Hepatic stellate cell (primary cell): ENCODE measurements around the gene RYR1.
"Not testable (repeated sequence)": the region's sequence is repeated elsewhere in the genome, so short reads cannot be mapped to it uniquely, and the experiment has no call there.

Source experiments
- DNase-seq: peaks from one replicate; pipeline ENCODE4 v3.0.0; 2011; ENCODE audit warnings: low spot score

The RYR1 gene

DNA sequence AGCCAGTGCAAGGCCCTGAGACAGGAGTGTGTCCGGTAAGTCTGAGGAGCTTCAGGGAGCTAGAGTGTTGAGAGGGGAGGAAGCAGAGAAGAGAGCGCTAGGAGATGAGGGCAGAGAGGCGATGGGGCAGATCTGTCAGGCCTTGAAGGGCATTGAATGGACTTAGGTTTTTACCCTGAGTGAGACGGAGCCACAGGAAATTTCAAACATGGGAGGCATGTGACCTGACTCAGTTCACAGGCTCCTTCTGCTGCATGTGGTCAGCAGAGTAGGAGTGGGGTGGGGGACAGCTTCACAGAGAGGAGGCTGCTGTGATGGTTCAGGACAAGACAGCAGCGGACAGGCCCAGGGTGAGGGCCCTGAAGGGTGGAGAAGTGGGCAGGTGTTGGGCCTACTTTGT lies 33.1 kb upstream of the RYR1 start:
- no peak for DNase-seq

DNA sequence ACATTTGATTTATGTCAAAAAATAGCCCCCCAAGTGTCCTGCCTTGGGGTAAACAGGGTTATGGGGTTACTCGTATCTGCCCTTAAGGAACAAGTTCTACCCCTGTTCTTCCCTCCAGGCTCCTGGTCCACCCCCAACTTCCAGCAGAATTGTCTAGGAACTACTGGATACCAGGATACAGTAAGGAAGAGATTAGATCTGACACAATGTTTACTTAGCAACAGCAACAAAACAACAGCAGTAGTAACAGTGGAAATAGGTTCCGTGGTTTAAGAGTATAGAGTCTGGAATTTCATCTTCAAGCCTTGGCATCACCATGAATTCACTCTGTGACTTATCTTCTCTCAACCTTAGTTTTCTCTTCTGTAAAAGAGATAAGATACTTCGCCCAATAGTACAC lies 32.3 kb upstream of the RYR1 start:
- DNase-seq = no peak

DNA sequence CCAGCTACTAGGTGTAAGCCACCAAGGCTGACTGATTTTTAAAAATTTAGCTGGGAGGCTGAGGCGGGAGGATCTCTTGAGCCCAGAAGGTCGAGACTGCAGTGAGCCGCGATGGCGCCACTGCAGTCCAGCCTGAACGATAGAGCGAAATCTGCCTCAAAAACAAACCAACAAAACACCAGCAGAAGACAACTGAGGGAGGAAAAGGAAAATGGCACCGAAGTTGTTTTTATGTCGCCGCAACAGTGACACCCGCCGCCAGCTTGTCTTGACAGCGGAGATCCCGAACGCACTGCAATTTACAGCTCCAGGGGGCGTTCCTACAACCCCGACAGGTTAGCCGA lies 30.9 kb upstream of the RYR1 start:
- DNase-seq = no peak

DNA sequence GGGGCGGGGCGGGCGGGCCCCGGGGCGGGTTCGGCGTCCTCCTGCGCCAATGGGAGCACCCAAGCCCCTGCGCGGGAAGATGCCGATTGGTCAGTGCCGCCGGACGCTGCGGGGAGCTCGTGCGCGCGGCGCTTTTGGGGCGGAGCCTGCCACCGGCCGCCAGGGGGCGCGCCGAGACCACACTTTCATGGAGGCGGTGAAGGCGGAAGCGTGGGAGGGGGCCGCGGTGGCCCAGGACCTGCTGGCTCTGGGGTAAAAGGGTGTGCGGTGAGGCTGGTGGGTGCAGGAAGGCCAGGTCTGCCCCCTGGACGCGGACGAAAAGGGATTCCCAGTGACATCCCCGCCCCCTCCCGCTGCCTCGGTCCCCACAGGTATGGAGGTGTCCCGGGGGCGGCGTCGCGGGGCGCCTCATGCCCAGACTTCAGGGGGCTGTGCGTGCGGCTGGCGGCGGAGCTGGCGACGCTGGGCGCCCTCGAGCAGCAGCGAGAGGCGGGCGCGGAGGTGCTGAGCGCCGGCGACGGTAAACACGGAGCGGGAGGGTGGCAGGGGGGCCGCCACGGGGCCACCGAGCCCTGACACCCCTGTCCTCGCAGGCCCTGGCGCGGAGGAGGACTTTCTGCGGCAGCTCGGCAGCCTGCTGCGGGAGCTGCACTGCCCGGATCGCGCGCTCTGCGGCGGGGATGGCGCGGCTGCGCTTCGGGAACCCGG lies 30.4 kb upstream of the RYR1 start, which contains the start of gene FAM98C:
TSS of gene FAM98C (plus strand) at position 127 of the 708 bp plus-strand sequence. CDS start at position 188, 61 bp downstream.
- DNase-seq = peak; percentile 100

DNA sequence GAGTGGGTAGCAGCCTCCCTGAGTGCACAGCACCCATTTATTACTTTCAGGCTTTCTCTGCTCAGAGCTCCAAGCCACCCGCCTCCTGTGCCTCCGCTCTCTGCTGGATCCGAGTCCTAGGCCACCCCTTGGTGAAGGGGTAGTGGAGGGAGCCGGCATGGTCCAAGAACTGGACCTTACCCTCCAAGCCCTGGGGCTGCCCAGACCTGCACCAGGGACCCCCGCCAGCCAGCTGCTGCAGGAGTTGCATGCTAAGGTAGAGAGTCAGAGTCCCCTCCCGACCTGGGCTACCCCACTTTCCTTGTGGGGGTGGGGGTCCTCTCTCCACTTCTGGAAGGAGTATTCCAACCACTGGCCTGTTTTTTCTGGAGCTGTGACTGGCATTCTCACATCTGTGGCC lies 28.6 kb upstream of the RYR1 start:
- no peak for DNase-seq

DNA sequence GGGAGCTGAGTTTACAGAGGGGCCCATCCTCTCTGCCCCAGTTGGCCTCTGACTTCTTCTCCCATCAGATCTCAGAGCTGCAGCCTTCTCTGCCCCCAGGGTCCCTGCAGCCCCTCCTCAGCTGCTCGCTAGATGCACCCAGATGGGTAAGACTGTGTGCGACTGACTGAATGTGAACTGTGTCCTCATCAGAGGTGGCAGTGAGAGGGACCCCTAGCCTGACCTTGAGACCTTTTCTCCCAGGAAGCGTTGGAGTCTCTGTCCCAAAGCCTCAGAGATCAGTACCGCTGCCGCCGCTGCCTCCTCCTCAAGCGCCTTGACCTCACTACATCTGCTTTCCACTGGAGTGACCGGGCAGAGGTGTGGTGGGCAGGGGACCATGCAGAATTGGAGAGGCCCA lies 28.2 kb upstream of the RYR1 start:
- DNase-seq = no peak

DNA sequence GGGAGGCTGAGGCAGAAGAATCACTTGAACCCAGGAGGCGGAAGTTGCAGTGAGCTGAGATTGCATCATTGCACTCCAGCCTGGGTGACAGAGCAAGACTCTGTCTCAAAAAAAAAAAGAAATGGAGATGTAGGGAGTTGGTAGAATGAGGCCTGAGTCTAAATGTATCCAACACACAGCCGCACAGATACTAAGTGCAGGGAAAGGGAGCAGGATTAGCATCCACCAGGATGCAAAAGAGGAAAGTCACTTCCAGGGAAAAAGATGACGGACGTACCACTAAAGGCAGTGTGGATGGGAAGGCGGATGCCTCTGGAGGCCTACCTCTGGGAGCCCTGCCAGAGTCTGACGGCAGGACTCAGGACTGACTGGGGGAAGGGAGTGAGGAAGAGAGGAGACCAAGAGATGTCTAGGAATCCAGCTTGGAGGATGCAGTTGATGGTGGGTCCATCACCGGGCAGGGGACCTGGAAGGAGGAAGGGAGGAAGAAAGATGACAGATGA lies 23.8 kb upstream of the RYR1 start:
- DNase-seq = peak; percentile 50

DNA sequence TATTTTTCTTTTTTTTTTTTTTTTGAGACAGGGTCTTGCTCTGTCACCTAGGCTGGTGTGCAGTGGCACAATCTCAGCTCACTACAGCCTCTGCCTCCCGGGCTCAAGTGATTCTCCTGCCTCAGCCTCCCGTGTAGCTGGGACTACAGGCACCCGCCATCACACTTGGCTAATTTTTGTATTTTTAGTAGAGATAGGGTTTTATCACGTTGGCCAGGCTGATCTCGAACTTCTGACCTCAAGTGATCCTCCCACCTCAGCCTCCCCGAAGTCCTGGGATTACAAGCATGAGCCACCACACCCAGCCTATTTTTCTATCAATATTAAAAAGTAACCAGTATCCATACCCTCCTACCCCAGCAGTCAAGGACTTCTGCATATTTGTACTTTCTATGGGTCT lies 23.1 kb upstream of the RYR1 start:
- not testable (repeated sequence) for DNase-seq

DNA sequence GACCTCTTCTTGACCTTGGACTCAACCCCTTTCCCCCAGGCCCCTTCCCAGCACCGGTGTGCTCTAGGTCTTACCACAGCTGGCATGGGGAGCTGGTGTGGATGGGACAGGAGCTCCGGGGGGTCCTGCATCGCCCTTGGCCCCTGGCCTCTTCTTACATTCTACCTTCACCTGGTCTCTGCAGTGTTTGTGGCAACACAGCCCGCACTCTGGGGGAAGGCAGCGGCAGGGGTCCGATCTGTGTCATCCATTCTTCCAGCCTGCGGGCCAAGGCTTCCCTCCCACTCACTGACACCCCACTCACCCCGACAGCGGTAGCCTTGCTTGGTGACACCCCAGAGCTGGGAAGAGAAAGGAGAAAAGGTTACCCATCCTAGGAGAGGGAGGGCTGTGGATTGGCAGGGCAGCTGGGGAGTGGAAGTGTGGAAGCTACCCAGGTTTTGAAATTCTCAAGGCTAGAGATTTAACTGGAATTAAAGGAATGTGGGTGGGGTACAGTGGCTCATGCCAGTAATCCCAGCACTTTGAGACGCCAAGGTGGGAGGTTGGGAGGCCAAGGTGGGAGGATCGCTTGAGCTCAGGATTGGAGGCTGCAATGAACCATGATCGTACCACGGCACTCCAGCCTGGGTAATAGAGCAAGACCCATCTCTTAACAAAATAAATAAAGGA lies 22.3 kb upstream of the RYR1 start:
- DNase-seq = no peak

DNA sequence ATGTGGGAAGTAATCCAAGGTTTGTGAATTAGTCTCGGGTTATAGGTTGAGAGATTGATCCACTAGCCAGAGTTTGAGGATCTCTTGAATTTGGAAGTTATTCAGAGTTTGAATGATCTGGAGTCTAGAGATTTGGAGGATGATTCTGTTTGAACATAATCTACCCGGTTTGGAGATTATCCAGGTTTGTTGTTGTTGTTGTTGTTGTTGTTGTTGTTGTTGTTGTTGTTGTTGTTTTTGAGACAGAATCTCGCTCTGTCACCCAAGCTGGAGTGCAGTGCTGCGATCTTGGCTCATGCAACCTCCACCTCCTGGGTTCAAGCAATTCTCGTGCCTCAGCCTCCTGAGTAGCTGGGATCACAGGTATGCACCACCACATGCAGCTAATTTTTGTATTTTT lies 21.6 kb upstream of the RYR1 start:
- DNase-seq = not testable (repeated sequence)

DNA sequence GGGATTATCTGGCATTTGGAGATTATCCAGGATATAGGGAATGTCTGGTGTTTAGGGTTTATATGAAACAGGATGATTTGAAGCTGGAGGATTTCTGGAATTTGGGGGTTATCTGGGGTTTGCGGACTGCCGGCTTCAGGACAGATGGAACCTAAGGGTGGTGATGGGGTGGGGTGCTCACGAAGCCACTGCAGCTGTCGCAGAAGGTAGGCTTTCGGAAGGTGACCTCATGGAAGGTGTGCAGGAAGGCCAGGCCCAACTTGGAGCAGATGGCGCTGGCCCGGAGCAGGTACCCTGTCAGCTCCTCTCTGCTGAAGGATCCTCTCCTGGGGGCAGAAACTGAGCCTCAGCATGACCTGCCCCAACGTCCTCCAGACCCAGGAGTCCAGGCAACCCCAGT lies 21.0 kb upstream of the RYR1 start:
- no peak for DNase-seq

DNA sequence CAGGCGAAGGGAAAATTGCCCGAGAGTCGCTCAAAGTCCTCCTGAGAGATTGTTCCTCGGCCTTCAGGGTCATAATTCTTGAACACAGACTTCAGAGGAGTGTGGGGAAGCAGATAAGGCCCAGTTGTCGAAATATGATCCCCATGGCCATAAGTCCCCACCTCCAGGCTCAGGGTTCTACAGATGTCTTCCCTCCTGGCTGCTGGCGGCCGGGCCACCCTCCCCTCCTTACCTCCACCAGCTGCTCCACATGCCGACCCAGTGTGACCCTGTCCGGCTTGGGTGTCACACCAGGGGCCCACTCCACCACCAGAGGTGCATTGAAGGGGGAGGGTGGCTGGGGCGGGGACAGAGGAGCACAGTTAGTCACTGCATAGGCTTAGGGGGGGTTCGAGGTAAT lies 20.5 kb upstream of the RYR1 start:
- DNase-seq = no peak

DNA sequence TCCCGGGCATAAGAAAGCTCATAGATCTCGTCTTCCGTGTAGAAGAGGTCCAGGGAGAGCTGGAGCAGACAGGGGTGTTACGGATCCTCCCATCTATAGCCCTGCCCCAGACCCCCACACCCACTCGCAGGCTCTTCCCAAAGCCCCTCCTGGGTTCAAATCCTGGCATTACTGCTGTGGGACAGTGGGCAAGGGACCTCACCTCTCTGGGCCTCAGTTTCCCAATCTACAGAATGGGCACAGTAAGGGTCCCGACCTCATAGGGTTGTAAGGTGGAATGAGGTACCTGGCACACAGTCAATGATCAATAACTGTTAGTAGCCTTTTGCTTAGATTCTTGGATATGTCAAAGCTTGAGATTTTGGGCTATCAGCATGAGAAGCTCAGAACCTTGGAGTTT lies 20.1 kb upstream of the RYR1 start:
- DNase-seq = no peak

DNA sequence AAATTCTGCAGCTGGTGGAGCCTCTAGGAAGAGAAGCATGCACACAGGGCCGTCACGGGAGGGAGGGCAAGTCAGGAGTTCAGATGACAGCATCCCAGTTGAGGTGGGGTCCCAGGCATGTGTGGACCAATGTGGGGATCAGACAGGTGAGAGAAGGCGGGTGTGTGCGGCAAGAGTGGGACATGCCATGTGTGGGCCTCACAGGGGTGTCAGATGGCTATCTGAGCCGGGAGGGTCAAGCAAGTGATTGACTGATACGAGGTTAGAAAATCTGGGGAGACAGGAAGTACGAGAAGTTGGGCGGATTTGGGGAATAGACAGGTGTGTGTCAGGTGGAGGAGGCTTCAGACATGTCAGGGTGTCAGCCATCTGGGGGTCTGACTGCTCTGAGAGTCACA lies 16.3 kb upstream of the RYR1 start:
- DNase-seq = no peak

DNA sequence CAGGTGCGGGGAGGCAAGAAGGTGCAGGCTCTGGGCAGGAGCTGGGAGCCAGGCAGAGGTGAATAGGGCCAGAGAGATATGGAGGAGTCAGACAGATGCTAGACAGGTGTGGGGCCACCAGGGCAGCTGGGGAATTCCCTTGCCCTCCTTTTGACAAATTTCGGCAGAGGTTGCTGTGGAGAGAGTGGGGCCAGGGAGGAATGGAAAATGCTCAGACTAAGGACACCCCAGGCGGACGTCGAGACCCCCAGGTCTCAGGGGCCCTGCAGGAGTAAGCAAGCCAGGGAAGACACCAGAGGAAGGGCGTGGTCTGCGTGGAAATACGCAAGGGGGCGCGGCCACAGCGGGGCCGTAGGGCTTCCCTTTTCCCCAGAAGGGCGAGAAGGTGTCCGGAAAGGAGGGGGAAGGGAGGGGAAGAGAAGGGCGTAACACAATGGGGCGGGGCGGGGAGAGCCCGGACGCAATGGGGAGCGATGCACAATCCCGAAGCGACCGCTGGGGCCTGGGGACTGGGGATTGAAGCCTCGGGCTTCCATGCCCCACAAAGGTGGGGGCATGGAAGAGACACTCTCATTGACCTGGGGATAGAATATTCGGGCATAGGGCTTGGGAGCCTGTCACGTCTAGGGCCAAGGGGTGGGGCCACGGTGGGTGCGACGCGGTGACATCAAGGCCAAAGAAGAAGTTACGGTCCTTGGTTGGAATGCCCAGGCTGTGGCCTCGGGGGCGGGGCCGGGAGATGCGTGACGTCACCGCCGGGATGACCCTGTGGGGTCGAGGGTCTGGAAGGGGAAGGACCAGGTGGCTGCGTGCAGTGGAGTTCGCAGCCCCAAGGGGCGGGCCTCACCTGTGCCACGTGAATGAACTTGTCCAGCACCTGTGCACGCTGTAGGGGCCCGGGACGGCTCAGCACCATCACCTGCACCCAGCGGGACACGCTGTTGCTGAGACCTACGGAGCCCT lies 15.7 kb upstream of the RYR1 start:
- no peak for DNase-seq

DNA sequence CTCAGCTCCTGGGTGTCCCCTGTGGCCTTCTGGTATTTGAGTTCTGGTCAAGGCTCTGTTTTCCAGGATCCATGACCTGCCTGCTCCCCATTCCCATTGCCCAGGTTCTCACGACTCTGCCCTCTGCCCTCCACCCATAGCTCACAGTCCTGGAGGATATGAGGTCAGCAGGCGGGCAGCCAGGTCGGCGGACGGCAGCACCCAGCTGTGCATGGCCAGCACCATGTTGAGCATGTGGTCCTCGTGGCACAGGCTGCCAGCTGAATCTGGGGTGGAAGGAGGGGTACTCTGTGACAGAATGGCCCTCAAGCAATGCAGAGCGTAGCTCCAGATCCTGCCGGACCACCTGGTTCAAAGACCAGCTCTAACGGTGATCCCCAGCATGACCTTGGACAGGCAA lies 12.6 kb upstream of the RYR1 start:
- no peak for DNase-seq

DNA sequence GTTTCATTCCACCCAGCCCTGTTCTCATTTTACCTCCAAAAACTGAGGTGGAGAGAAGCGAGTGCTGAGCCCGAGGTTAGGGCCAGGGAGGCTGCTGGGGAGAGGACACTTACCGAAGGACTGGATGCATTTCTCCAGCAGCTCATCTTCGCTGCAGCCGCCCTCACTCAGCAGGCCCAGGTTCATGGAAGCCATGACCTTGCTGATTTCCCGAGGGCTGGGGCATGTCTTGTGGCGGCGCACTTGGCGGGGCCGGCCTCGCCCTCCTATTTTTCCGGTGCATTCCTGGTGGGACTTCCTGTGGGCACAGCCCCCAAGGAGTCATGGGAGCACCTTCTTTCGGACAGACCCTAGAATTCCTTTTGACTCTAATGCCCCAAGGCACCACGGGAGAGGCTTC lies 11.6 kb upstream of the RYR1 start:
- no peak for DNase-seq

DNA sequence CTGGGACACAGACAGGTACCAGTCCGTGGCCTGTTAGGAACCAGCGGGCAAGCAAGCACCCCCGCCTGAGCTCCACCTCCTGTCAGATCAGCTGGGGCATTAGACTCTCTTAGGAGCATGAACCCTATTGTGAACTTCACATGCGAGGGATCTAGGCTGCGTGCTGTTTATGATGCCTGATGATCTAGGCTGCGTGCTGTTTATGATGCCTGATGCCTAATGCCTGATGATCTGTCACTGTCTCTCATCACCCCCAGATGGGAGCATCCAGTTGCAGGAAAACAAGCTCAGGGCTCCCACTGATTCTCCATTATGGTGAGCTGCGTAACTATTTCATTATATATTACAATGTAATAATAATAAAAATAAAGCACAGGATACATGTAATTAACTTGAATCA lies 11.1 kb upstream of the RYR1 start:
- no peak for DNase-seq

DNA sequence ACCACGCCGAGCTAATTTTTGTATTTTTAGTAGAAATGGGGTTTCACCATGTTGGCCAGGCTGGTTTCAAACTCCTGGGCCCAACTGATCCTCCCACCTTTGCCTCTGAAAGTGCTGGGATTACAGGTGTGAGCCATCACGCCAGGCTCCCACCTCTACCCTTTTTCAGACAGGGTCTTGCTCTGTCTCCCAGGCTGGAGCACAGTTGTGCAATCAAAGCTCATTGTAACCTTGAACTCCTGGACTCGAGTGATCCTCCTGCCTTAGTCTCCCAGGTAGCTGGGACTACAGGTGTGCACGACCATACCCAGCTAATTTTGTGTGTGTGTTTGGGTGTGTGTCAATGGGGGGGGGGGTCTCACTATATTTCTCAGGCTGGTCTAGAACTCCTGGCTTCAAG lies 9.2 kb upstream of the RYR1 start:
- DNase-seq = no peak

DNA sequence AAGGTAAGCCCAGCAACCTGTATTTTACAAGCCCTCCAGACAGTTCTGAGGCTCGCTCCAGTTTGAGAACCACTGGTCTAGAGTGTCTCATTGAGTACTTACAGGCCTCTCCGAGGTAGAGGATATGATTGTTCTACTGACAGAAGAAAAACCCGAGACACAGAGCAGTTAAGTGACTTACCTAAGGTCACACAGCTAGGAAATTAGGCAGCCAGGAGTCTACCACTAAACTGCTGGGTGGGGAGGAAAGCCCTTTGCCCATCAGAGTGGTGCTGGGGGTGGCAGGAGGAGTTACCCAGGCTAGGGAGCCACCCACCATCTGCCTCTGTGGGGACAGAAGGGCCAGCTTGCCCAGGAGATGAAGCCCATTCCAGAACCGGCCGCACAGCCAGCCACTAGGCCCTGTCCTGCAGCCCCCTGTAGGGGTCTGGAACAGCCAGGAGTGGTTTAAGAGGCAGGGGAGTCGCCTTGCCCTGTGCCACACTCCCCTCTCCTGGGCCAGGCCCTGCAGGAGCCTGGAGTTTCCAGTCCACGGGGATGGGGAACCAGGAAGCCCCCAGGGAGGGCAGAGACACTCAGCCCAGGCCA lies 8.2 kb upstream of the RYR1 start:
- DNase-seq = no peak

DNA sequence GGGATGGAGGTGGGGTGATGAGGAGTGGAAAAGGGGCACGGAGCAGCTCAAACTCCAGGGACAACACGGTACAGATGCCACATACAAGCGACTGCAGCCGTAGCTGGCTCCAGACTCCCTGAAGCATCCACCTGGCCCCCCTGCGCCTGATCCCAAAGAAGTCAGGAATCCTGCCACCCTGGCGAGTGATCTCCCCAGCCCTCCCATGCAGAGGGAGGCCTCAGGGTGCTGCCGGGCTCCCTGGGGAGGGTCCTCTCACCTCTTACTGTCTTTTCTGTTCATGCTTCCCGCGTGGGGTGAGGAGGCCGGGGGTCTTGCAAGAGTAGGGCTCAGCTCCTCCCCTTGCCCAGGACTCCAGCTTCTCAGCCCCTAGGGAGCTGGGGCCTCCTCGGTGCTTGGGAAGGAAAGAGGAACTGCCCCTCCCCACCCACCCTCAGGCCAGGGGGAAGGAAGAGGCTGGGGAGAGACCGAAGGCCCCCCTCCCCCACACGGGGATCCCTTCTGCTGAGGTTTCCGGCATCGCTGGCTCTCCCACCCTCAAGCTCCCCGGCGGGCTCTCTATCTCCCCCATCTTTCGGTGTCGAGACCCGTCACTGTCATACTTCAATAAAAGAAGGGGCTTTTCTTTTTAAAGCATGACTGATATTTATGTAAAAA lies 7.6 kb upstream of the RYR1 start, which contains the start of gene RASGRP4:
TSS of gene RASGRP4 (minus strand) at position 410 of the 657 bp plus-strand sequence. CDS start at position 282, 128 bp downstream.
- no peak for DNase-seq
